ENCODE measurements around the gene PRKCE. TPM values are rescaled to one million over a fixed set of nuclear protein-coding genes. Genes with fewer than 3 reads are reported as not detected.

The PRKCE gene
- total RNA-seq, 1 experiment from 2014 or later: 12.1 TPM

DNA sequence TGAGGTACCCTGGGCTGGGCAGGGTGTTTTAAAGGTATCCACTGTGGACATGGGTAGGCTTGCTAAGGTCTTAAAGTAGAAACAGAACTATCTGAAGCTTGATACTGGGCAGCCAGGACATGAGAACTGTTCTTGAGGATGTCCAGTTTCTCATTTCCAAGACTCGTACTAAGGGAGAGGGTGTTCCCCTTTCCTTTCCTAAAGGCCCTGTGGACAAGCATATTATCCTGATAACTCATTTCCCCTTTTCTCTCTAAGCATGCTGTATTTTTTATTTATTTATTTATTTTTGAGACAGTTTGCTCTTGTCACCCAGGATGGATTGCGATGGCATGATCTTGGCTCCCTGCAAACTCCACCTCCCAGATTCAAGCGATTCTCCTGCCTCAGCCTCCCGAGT lies 273.6 kb downstream of the PRKCE start:
- no peak for DNase-seq (ENCODE audit: unreplicated experiment)
- ChIA-PET CTCF (interaction anchor here (1.8 kb wide), 1 partner anchor 11 kb away, joined by 8 read pairs; no protein-coding TSS in a partner anchor), POLR2A (interaction anchor here (0.7 kb wide), 1 partner anchor 41 kb away, joined by 3 read pairs; no protein-coding TSS in a partner anchor)
- no TSS peak for BruUV-seq (replicated peaks)
- peaks cover 5% of the 10 kb centered on the region for H3K36me3 Mint-ChIP-seq (ENCODE audit: insufficient read depth, unreplicated experiment)
- H3K27me3 Mint-ChIP-seq (ENCODE audit: insufficient read depth, unreplicated experiment): no peaks in the 10 kb centered on the region
- no peaks in the 10 kb centered on the region for H3K9me3 Mint-ChIP-seq (ENCODE audit: unreplicated experiment)
- TF ChIP-seq, protein P1, sequence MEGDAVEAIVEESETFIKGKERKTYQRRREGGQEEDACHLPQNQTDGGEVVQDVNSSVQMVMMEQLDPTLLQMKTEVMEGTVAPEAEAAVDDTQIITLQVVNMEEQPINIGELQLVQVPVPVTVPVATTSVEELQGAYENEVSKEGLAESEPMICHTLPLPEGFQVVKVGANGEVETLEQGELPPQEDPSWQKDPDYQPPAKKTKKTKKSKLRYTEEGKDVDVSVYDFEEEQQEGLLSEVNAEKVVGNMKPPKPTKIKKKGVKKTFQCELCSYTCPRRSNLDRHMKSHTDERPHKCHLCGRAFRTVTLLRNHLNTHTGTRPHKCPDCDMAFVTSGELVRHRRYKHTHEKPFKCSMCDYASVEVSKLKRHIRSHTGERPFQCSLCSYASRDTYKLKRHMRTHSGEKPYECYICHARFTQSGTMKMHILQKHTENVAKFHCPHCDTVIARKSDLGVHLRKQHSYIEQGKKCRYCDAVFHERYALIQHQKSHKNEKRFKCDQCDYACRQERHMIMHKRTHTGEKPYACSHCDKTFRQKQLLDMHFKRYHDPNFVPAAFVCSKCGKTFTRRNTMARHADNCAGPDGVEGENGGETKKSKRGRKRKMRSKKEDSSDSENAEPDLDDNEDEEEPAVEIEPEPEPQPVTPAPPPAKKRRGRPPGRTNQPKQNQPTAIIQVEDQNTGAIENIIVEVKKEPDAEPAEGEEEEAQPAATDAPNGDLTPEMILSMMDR (IDR thresholded peaks at IDR 0.05; ENCODE audit: unreplicated experiment): no peak
- peaks cover 28% of the 10 kb centered on the region for H3K4me1 Mint-ChIP-seq (ENCODE audit: insufficient read depth, unreplicated experiment)
- H3K27ac Mint-ChIP-seq (ENCODE audit: low read depth, unreplicated experiment): no peak overlapping the region
- no peak overlapping the region for H3K4me3 Mint-ChIP-seq (ENCODE audit: unreplicated experiment)
- intact Hi-C loops (cut with micrococcal nuclease): no loop called here

DNA sequence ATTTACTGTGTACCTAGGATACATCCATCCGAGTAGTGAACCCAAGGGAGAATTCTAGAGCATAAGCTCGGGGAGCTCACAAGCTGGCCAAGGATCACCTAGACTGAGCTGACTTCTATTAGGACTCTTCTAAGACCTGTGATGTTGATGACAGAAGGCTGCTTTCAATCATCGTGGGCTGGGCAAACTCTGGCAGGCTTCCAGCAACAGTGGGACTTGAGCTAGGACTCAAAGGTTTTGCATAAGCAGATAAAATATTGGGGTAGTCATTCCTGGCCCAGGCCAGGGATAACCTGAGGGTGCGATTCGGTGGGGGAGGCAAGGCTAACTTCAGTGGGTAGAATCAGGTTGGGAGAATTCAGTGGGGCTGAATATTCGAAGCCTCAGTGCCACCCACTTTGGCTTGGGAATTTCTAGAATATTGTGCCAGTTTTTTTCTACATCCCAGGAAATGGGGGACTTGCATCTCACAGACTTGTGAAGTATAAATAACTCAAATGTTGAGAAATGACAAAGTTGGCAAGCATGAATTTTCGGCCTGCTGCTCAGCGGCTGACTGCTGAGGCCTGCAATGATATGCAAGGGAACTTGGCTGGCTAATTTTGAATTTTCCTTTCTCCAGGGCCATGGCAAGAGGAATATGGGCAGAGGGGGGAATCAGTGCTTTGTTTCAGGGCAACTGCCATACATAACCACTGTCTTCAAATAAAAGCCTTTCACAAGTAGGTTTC lies 274.3 kb downstream of the PRKCE start:
- Mint-ChIP-seq H3K36me3 (ENCODE audit: insufficient read depth, unreplicated experiment) (no peaks in the 10 kb centered on the region), H3K27me3 (ENCODE audit: insufficient read depth, unreplicated experiment) (no peaks in the 10 kb centered on the region), H3K4me3 (ENCODE audit: unreplicated experiment) (no peak overlapping the region), H3K9me3 (ENCODE audit: unreplicated experiment) (no peaks in the 10 kb centered on the region), H3K27ac (ENCODE audit: low read depth, unreplicated experiment) (no peak overlapping the region), H3K4me1 (ENCODE audit: insufficient read depth, unreplicated experiment) (peaks cover 29% of the 10 kb centered on the region)
- no peak for DNase-seq (ENCODE audit: unreplicated experiment)
- BruUV-seq (replicated peaks): no TSS peak
- CTCF ChIA-PET: interaction anchor here (0.6 to 1.8 kb wide), 2 partner anchors 7 to 10 kb away, joined by 5 to 8 read pairs; no protein-coding TSS in a partner anchor
- intact Hi-C loops (cut with micrococcal nuclease): no loop called here
- TF ChIP-seq, protein P1 (IDR thresholded peaks at IDR 0.05; ENCODE audit: unreplicated experiment): no peak
- POLR2A ChIA-PET: interaction anchor here (0.6 to 0.7 kb wide), 2 partner anchors 41 to 188 kb away, joined by 3 to 4 read pairs; no protein-coding TSS in a partner anchor

DNA sequence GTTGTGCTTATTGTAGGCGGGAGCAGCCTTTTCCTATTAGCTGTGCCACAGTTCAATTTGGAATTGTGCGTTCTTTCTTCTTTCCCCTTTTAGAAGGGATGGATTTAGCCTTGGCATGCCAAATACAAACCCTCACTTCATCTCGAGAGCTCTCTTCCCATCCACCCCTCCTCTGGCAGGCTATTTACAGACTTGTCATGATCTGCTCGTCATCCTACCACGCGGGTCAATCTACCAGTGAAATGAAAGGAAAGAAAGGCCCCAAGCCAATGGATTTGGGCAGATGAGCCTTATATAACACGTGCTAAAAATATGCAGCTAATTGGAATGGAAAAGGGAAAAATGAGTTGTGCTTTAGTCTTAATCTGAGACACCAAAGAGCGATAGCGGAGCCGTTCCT lies 277.5 kb downstream of the PRKCE start:
- peaks cover 28% of the 10 kb centered on the region for H3K4me1 Mint-ChIP-seq (ENCODE audit: insufficient read depth, unreplicated experiment)
- ChIA-PET CTCF (interaction anchor here (0.6 to 1.2 kb wide), 2 partner anchors 150 to 286 kb away, joined by 3 to 6 read pairs; no protein-coding TSS in a partner anchor), POLR2A (interaction anchor here (0.8 to 1.6 kb wide), 2 partner anchors 69 to 285 kb away, joined by 3 to 4 read pairs; no protein-coding TSS in a partner anchor)
- no peaks in the 10 kb centered on the region for H3K9me3 Mint-ChIP-seq (ENCODE audit: unreplicated experiment)
- DNase-seq (ENCODE audit: unreplicated experiment): no peak
- no peak overlapping the region for H3K27ac Mint-ChIP-seq (ENCODE audit: low read depth, unreplicated experiment)
- TF ChIP-seq, protein P1 (IDR thresholded peaks at IDR 0.05; ENCODE audit: unreplicated experiment): no peak
- no peaks in the 10 kb centered on the region for H3K27me3 Mint-ChIP-seq (ENCODE audit: insufficient read depth, unreplicated experiment)
- intact Hi-C loops (cut with micrococcal nuclease): no loop called here
- peaks cover 6% of the 10 kb centered on the region for H3K36me3 Mint-ChIP-seq (ENCODE audit: insufficient read depth, unreplicated experiment)
- BruUV-seq (replicated peaks): no TSS peak
- H3K4me3 Mint-ChIP-seq (ENCODE audit: unreplicated experiment): no peak overlapping the region

DNA sequence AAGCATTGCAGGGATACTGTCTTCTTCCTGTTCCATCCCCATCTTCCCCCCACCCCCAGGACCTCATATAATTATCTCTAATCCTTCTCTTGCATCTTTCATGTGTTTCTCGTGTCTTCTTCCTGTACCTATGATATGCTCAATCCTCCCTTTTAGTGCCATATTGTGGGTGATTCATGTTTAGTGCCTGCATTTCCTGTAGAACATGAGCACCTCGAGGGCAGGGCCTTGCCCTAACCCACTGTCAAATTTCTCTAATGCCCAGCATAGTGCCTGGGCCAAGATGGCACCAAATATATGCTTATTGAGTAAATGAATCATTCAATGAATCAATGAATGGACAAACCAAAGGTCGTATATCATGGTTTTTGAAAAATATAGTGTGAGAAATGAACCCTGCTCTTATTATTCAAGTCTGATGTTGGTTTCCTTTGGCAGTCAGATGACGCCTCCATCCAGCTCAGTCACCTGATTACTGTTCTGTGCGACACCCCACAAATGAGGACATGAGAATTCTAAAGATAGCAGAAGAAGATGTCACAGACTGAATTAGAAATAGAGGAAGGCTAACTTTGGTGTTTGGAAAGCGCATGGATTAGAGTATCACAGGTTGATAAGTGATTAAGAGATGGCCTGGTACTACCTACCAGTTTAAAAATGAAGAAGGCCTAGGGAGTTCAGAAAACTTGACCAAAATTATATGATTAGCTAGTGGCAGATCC lies 278.4 kb downstream of the PRKCE start:
- CTCF ChIA-PET: interaction anchor here (0.6 to 1.4 kb wide), 3 partner anchors 159 to 287 kb away, joined by 3 to 6 read pairs (median 4); no protein-coding TSS in a partner anchor

More for the DNA sequence above, 278.4 kb downstream of the PRKCE start:
- no peaks in the 10 kb centered on the region for H3K27me3 Mint-ChIP-seq (ENCODE audit: insufficient read depth, unreplicated experiment)
- no peak for DNase-seq (ENCODE audit: unreplicated experiment)
- TF ChIP-seq, protein P1 (IDR thresholded peaks at IDR 0.05; ENCODE audit: unreplicated experiment): no peak
- H3K36me3 Mint-ChIP-seq (ENCODE audit: insufficient read depth, unreplicated experiment): peaks cover 6% of the 10 kb centered on the region
- POLR2A ChIA-PET: no interaction called here
- BruUV-seq (replicated peaks): no TSS peak
- no peak overlapping the region for H3K27ac Mint-ChIP-seq (ENCODE audit: low read depth, unreplicated experiment)
- peaks cover 20% of the 10 kb centered on the region for H3K4me1 Mint-ChIP-seq (ENCODE audit: insufficient read depth, unreplicated experiment)
- H3K4me3 Mint-ChIP-seq (ENCODE audit: unreplicated experiment): no peak overlapping the region
- intact Hi-C loops (cut with micrococcal nuclease): loop anchor here (10.0 kb wide), 1 partner anchor 945 kb away; no protein-coding TSS in a partner anchor
- no peaks in the 10 kb centered on the region for H3K9me3 Mint-ChIP-seq (ENCODE audit: unreplicated experiment)

All from MCF 10A (cell line).